Endothelial cell (in vitro differentiated cells): ENCODE results near the gene IQCF5. TPM values are rescaled to one million over a fixed set of nuclear protein-coding genes. Genes with fewer than 3 reads are reported as not detected.

Experiments
- DNase-seq: peaks from one replicate; pipeline ENCODE4 v3.0.0; 2021; ENCODE audit warnings: low spot score
- H3K27ac Mint-ChIP-seq: one replicate; pipeline ENCODE4 v1.8.0; 2021; ENCODE audit warnings: mixed read lengths, inconsistent platforms; ENCODE audit not compliant: unreplicated experiment
- H3K27me3 Mint-ChIP-seq: one replicate; pipeline ENCODE4 v1.8.0; 2021; ENCODE audit warnings: mild to moderate bottlenecking, moderate library complexity, mixed read lengths, inconsistent platforms; ENCODE audit not compliant: unreplicated experiment
- H3K36me3 Mint-ChIP-seq: one replicate; pipeline ENCODE4 v1.8.0; 2021; ENCODE audit warnings: mild to moderate bottlenecking, low read depth, mixed read lengths, inconsistent platforms; ENCODE audit not compliant: unreplicated experiment
- H3K4me1 Mint-ChIP-seq: one replicate; pipeline ENCODE4 v1.8.0; 2021; ENCODE audit warnings: mild to moderate bottlenecking, mixed read lengths, inconsistent platforms; ENCODE audit not compliant: unreplicated experiment
- H3K4me3 Mint-ChIP-seq: one replicate; pipeline ENCODE4 v1.8.0; 2021; ENCODE audit warnings: mild to moderate bottlenecking, mixed read lengths, inconsistent platforms; ENCODE audit not compliant: unreplicated experiment
- H3K9me3 Mint-ChIP-seq: one replicate; pipeline ENCODE4 v1.8.0; 2021; ENCODE audit warnings: mixed read lengths, inconsistent platforms; ENCODE audit not compliant: unreplicated experiment
- total RNA-seq: library from RNA; stranded (reverse); fragmentation: NEBNext Ultra II Directional; extraction: Animal tissue kit (Norgen Biotek cat#: 25700); gene quantifications from one replicate; pipeline ENCODE4 v1.2.1, GENCODE V29; 2021; ENCODE audit not compliant: unreplicated experiment
- TF ChIP-seq, protein P1 (sequence below): fragments of 200-600 bp; sonication (generic); IDR thresholded peaks from one replicate; pipeline ENCODE4 v1.5.0; 2021; ENCODE audit warnings: antibody characterized with exemption; ENCODE audit not compliant: unreplicated experiment

The IQCF5 gene
- total RNA-seq, 1 donor from 2014 or later: not detected

DNA sequence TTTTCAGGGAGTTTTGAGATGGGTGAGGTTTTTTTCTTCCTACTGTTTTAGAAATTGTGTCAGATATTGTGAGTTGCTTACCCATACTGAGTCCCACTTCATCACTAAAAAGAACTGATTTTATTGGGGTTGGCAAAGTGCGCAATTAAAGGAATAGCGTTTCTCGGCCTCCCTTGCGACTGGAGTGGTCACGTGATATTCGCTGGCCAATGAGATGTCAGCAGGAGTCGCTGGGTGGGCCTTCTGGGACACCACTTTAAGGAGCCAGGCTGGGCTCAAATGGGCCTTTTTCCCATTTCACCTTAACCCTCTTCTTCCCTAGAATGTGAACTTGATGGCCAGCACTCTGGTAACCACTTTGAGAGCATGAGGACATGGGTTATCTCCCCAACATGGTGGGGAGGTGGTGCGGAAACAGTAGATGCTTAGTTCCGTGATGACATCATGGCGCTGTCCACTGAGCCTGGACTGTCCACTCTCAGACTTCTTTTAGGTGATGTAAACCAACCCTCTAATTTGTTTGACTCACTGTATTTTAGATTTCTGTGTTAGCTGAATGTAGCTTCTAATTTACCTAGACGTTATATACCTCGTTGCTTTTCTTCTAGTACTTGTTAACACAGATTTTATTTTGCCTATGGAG, 13.2 kb upstream of the IQCF5 start:
- H3K27ac Mint-ChIP-seq: no peak overlapping the region
- no peaks in the 10 kb centered on the region for H3K9me3 Mint-ChIP-seq
- TF ChIP-seq, protein P1, sequence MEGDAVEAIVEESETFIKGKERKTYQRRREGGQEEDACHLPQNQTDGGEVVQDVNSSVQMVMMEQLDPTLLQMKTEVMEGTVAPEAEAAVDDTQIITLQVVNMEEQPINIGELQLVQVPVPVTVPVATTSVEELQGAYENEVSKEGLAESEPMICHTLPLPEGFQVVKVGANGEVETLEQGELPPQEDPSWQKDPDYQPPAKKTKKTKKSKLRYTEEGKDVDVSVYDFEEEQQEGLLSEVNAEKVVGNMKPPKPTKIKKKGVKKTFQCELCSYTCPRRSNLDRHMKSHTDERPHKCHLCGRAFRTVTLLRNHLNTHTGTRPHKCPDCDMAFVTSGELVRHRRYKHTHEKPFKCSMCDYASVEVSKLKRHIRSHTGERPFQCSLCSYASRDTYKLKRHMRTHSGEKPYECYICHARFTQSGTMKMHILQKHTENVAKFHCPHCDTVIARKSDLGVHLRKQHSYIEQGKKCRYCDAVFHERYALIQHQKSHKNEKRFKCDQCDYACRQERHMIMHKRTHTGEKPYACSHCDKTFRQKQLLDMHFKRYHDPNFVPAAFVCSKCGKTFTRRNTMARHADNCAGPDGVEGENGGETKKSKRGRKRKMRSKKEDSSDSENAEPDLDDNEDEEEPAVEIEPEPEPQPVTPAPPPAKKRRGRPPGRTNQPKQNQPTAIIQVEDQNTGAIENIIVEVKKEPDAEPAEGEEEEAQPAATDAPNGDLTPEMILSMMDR: no peak
- H3K36me3 Mint-ChIP-seq: no peaks in the 10 kb centered on the region
- no peaks in the 10 kb centered on the region for H3K27me3 Mint-ChIP-seq
- H3K4me1 Mint-ChIP-seq: peaks cover 10% of the 10 kb centered on the region
- no peak for DNase-seq
- H3K4me3 Mint-ChIP-seq: no peak overlapping the region

DNA sequence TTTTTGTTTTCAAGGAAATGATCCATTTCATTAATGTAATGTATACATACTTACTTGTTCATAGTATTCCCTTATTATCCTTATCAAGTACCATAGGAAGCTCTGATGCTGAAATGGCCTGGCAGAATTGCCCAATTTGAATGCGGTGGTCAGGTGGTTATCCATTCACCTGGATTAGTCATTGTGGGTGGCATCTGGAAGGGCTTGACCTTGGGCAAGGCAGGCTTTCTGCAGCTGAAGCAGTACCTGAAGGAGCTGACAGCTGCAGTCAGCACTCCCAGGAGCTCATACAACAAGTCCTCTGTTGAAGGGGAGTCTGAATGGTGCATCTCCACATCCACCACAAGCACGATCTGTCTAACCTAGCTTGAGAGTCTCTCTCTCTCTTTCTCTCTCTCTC, 12.2 kb upstream of the IQCF5 start:
- Mint-ChIP-seq H3K36me3 (no peaks in the 10 kb centered on the region), H3K27ac (no peak overlapping the region), H3K9me3 (no peaks in the 10 kb centered on the region), H3K27me3 (no peaks in the 10 kb centered on the region), H3K4me3 (no peak overlapping the region), H3K4me1 (peaks cover 11% of the 10 kb centered on the region)
- TF ChIP-seq, protein P1: no peak
- DNase-seq: no peak

DNA sequence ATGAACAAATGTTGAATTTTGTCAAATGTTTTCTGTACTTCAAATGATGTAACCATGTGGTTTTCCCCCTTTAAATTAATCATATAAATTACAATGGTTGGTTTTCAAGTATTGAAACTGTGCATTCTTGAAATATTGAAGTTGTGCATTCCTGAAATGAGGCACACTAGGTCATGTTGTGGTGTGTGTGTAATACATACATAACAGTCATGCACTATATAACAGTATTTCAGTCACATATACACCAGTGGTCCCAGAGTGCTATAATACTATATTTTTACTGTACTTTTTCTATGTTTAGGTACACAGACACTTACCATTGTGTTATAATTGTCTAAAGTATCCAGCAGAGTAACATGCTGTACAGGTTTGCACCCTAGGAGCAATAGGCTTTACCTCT, 11.0 kb upstream of the IQCF5 start:
- Mint-ChIP-seq H3K27me3 (no peaks in the 10 kb centered on the region), H3K36me3 (no peaks in the 10 kb centered on the region), H3K27ac (no peak overlapping the region), H3K4me1 (peaks cover 11% of the 10 kb centered on the region), H3K4me3 (no peak overlapping the region), H3K9me3 (no peaks in the 10 kb centered on the region)
- DNase-seq: no peak
- TF ChIP-seq, protein P1: no peak

DNA sequence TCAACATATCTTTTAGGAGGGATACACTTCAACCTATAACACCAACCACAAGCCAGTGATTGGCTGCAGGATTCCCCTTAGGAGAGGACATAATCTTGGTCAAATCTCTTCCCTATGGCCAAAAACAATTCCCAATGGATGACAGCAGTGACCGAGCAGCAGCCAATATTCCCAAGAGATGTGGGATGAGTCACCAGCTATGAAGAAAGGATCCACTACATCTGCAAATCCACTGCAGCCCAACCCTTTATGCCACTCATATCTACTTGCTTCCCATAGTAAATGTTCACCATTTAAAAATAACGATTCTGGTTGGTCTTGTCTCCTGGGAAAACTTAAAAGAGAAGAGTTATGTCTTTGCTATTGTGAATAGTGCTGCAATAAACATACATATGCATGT, 4.5 kb upstream of the IQCF5 start:
- H3K27me3 Mint-ChIP-seq: peaks cover 11% of the 10 kb centered on the region
- H3K36me3 Mint-ChIP-seq: no peaks in the 10 kb centered on the region
- no peak overlapping the region for H3K4me3 Mint-ChIP-seq

DNA sequence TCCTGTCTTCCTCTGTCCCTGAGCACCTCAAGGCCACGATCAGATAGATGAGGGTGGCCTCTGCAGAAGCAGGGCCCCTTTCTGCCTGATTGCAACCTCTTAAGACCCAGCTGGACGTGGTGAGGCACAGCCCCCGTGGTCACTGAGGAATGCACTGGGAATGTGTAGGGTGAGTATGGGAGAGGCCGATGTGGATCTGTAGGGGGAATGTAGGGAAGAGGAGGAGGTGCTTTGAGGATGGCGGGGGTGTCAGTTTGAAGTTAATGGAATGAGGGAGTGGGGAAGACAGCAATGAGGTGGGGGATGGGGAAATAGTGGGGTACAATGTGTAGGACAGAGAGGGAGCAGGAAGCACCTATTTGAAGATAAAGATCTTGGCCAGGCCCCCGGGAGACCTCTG, 785 bp upstream of the IQCF5 start:
- DNase-seq: no peak
- H3K36me3 Mint-ChIP-seq: no peaks in the 10 kb centered on the region
- H3K9me3 Mint-ChIP-seq: no peaks in the 10 kb centered on the region
- TF ChIP-seq, protein P1: no peak
- no peak overlapping the region for H3K4me3 Mint-ChIP-seq
- peaks cover 15% of the 10 kb centered on the region for H3K27me3 Mint-ChIP-seq
- no peaks in the 10 kb centered on the region for H3K4me1 Mint-ChIP-seq
- H3K27ac Mint-ChIP-seq: no peak overlapping the region

More for the DNA sequence above, 4.5 kb upstream of the IQCF5 start:
- TF ChIP-seq, protein P1: no peak
- peaks cover 5% of the 10 kb centered on the region for H3K4me1 Mint-ChIP-seq
- no peak overlapping the region for H3K27ac Mint-ChIP-seq
- DNase-seq: no peak
- H3K9me3 Mint-ChIP-seq: no peaks in the 10 kb centered on the region
